GM23248 (cell line): ENCODE measurements around the gene CTDP1.

Source experiments
- EZH2 ChIP-seq: fragments of 200-600 bp; sonication (generic); IDR thresholded peaks from 2 replicates; pipeline ENCODE4 v1.6.1; 2018; ENCODE audit warnings: antibody characterized with exemption, mild to moderate bottlenecking; ENCODE audit not compliant: insufficient read depth, poor library complexity, severe bottlenecking
- EZH2phosphoT487 ChIP-seq: fragments of 200-600 bp; sonication (generic); IDR thresholded peaks from 2 replicates; pipeline ENCODE4 v1.6.1; 2018; ENCODE audit warnings: antibody characterized with exemption, moderate library complexity, mild to moderate bottlenecking, low read depth; ENCODE audit not compliant: insufficient read depth

GRCh38 chr18:79781331-79781941, 101.8 kb downstream of the CTDP1 start:
- TF ChIP-seq EZH2 = no peak
- TF ChIP-seq EZH2phosphoT487 = no peak
